HEK293 (cell line): ENCODE measurements around the gene TMEM179.
"Not testable (repeated sequence)": the region's sequence is repeated elsewhere in the genome, so short reads cannot be mapped to it uniquely, and the experiment has no call there.

ENCODE experiments used
- CTCF ChIA-PET: fragments of 350-600 bp; formaldehyde crosslinking; extraction: SDS; loops from one replicate; lab custom pipeline; 2021; ENCODE audit warnings: antibody characterized with exemption; lab: Yijun Ruan, JAX
- POLR2A ChIA-PET: fragments of 300-600 bp; formaldehyde crosslinking; extraction: SDS; loops from one replicate; lab custom pipeline; 2020; ENCODE audit warnings: antibody characterized with exemption, inconsistent platforms; lab: Yijun Ruan, JAX
- H3K27ac ChIP-seq: fragments of 200-500 bp; sonication (Bioruptor generic); 2 replicates; pipeline ENCODE4 v1.5.1; 2014; ENCODE audit warnings: low read depth, low read length, control low read depth, inconsistent platforms; ENCODE audit errors: extremely low read depth
- H3K36me3 ChIP-seq, 2 experiments: fragments of 200-500 bp in 1 of 2; sonication (Bioruptor generic) in 1 of 2; 1 replicate in 1 of 2; 2 replicates in 1 of 2; pipeline ENCODE4 v1.5.1; 2014 to 2017; ENCODE audit warnings: inconsistent platforms in 2 of 2, low read length in 2 of 2; ENCODE audit not compliant: control insufficient read depth in 2 of 2, insufficient read depth in 1 of 2
- H3K4me1 ChIP-seq: fragments of 200-500 bp; sonication (Bioruptor generic); 2 replicates; pipeline ENCODE4 v1.5.1; 2014; ENCODE audit warnings: mild to moderate bottlenecking, low read length, inconsistent platforms; ENCODE audit not compliant: control insufficient read depth, insufficient read depth
- H3K4me3 ChIP-seq: 2 replicates; pipeline ENCODE4 v1.5.1; 2011; ENCODE audit warnings: low read depth, mild to moderate bottlenecking, control low read depth, low read length, moderate library complexity
- H3K9me3 ChIP-seq: fragments of 200-500 bp; sonication (Bioruptor generic); 2 replicates; pipeline ENCODE4 v1.5.1; 2014; ENCODE audit warnings: low read depth, low read length, inconsistent platforms; ENCODE audit not compliant: control insufficient read depth, insufficient read depth
- EGR2 ChIP-seq: fragments of 450-650 bp; formaldehyde crosslinking; IDR thresholded peaks from 2 replicates; pipeline ENCODE4 v1.5.1; 2016; ENCODE audit warnings: low read depth, missing biosample characterization, missing genetic modification characterization
- GLI4 ChIP-seq: fragments of 450-650 bp; formaldehyde crosslinking; IDR thresholded peaks from 2 replicates; pipeline ENCODE4 v1.5.1; 2016; ENCODE audit warnings: missing biosample characterization, missing genetic modification characterization
- KLF1 ChIP-seq: fragments of 450-650 bp; formaldehyde crosslinking; IDR thresholded peaks from 2 replicates; pipeline ENCODE4 v1.5.1; 2016; ENCODE audit warnings: missing biosample characterization, missing genetic modification characterization
- KLF16 ChIP-seq: fragments of 450-650 bp; formaldehyde crosslinking; IDR thresholded peaks from 2 replicates; pipeline ENCODE4 v1.5.1; 2017; ENCODE audit warnings: missing biosample characterization, missing genetic modification characterization
- OVOL3 ChIP-seq: fragments of 450-650 bp; formaldehyde crosslinking; IDR thresholded peaks from 2 replicates; pipeline ENCODE4 v1.5.1; 2016; ENCODE audit warnings: missing biosample characterization, missing genetic modification characterization
- SP7 ChIP-seq: fragments of 450-650 bp; formaldehyde crosslinking; IDR thresholded peaks from 2 replicates; pipeline ENCODE4 v1.5.1; 2016; ENCODE audit warnings: missing biosample characterization, missing genetic modification characterization
- TRIM28 ChIP-seq: IDR thresholded peaks from 2 replicates; pipeline ENCODE4 v1.6.1; 2011; ENCODE audit warnings: low read length, control low read depth, borderline replicate concordance
- ZBTB21 ChIP-seq: fragments of 450-650 bp; formaldehyde crosslinking; IDR thresholded peaks from 2 replicates; pipeline ENCODE4 v1.5.1; 2017; ENCODE audit warnings: missing biosample characterization, missing genetic modification characterization
- ZEB2 ChIP-seq: fragments of 450-650 bp; formaldehyde crosslinking; IDR thresholded peaks from 2 replicates; pipeline ENCODE4 v1.5.1; 2016; ENCODE audit warnings: missing biosample characterization, missing genetic modification characterization
- ZNF157 ChIP-seq: fragments of 450-650 bp; formaldehyde crosslinking; IDR thresholded peaks from 2 replicates; pipeline ENCODE4 v1.5.1; 2016; ENCODE audit warnings: missing biosample characterization, missing genetic modification characterization
- ZNF169 ChIP-seq: fragments of 450-650 bp; formaldehyde crosslinking; IDR thresholded peaks from 2 replicates; pipeline ENCODE4 v1.5.1; 2016; ENCODE audit warnings: missing biosample characterization, missing genetic modification characterization
- ZNF202 ChIP-seq: fragments of 450-650 bp; formaldehyde crosslinking; IDR thresholded peaks from 2 replicates; pipeline ENCODE4 v1.5.1; 2016; ENCODE audit warnings: missing biosample characterization, missing genetic modification characterization, borderline replicate concordance
- ZNF394 ChIP-seq: fragments of 450-650 bp; formaldehyde crosslinking; IDR thresholded peaks from 2 replicates; pipeline ENCODE4 v1.5.1; 2016; ENCODE audit warnings: missing biosample characterization, missing genetic modification characterization, mild to moderate bottlenecking, moderate library complexity, borderline replicate concordance
- ZNF561 ChIP-seq: fragments of 450-650 bp; IDR thresholded peaks from 2 replicates; pipeline ENCODE4 v1.5.1; 2018; ENCODE audit warnings: missing biosample characterization, missing genetic modification characterization, borderline replicate concordance
- ZNF585B ChIP-seq: fragments of 450-650 bp; formaldehyde crosslinking; IDR thresholded peaks from 2 replicates; pipeline ENCODE4 v1.5.1; 2016; ENCODE audit warnings: missing biosample characterization, missing genetic modification characterization
- ZNF785 ChIP-seq: fragments of 450-650 bp; formaldehyde crosslinking; IDR thresholded peaks from 2 replicates; pipeline ENCODE4 v1.5.1; 2016; ENCODE audit warnings: missing biosample characterization, missing genetic modification characterization
- ZNF843 ChIP-seq: fragments of 450-650 bp; formaldehyde crosslinking; IDR thresholded peaks from 2 replicates; pipeline ENCODE4 v1.5.1; 2016; ENCODE audit warnings: missing biosample characterization, missing genetic modification characterization
- ZSCAN23 ChIP-seq: fragments of 450-650 bp; formaldehyde crosslinking; IDR thresholded peaks from 2 replicates; pipeline ENCODE4 v1.5.1; 2016; ENCODE audit warnings: missing biosample characterization, missing genetic modification characterization
- TF ChIP-seq, protein P1 (sequence below): fragments of 450-650 bp; formaldehyde crosslinking; IDR thresholded peaks from 2 replicates; pipeline ENCODE4 v1.5.1; 2017; ENCODE audit warnings: missing biosample characterization, missing genetic modification characterization
- TF ChIP-seq, protein P2 (sequence below): fragments of 450-650 bp; formaldehyde crosslinking; IDR thresholded peaks from 2 replicates; pipeline ENCODE4 v1.5.1; 2016; ENCODE audit warnings: missing biosample characterization, missing genetic modification characterization
- TF ChIP-seq, protein P3 (sequence below): fragments of 450-650 bp; formaldehyde crosslinking; IDR thresholded peaks from 2 replicates; pipeline ENCODE4 v1.5.1; 2016; ENCODE audit warnings: missing biosample characterization, missing genetic modification characterization

TMEM179 gene

DNA sequence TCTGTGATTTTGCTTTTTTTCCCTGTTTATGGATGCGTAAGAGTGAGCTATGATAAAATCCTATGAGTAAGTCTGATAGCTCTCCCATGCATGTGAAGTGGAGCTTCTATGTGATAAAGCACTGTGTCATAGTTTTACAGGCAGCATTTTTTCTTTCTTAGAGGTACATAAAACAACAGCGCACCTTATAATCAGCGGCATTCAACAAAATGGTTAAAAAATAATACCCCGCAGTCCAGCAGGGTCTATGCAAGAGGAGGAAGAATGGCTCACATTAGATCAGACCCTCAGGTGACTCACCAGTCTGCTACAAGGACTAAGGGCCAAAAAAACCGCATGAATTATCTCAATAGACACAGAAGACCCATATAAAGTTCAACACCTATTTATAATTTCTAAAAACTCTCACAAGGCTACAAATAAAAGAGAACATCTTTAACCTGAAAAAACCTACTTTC is 33.0 kb upstream of the TMEM179 start:
- POLR2A ChIA-PET = no interaction called here
- CTCF ChIA-PET = interaction anchor here (0.5 to 0.7 kb wide), 3 partner anchors 9 to 442 kb away, joined by 3 to 4 read pairs (median 3); no protein-coding TSS in a partner anchor

DNA sequence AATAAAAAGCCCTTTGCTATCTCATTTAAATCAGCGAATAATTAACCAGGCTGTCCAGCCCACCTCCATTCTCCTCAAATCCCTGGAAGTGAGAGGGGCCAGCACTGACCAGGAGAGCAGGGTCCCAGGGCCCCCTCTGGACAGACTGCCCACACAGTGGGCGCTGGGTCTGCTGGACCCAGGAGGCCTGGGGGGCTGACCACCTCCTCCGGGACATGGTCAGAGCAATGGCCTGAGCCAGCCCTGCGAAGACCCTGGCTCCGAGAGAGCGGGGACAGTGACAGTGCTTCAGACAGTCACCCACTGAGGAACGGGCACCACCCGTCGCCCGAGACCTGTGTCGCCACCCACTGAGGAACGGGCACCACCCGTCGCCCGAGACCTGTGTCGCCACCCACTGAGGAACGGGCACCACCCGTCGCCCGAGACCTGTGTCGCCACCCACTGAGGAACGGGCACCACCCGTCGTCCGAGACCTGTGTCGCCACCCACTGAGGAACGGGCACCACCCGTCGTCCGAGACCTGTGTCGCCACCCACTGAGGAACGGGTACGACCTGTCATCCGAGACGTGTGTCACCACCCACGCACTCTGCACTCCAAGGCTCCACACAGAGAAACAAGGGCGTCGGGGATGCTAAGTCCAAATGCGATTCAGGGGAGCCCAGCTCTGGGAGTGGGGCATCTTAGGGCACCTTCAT is 32.4 kb upstream of the TMEM179 start:
- H3K4me3 ChIP-seq, H3K36me3 ChIP-seq, H3K9me3 ChIP-seq, H3K27ac ChIP-seq, H3K4me1 ChIP-seq, POLR2A ChIA-PET: not testable (repeated sequence)
- CTCF ChIA-PET = interaction anchor here (0.7 kb wide), 1 partner anchor 441 kb away, joined by 3 read pairs; no protein-coding TSS in a partner anchor
- TF ChIP-seq KLF1 (tag by site-specific recombination) = peak; percentile 5; the same call in 1 of the 2 replicates
- TF ChIP-seq, all 188 proteins: peak for 1; not testable (repeated sequence) for 187

More for the DNA sequence above, 33.0 kb upstream of the TMEM179 start:
- H3K4me3 ChIP-seq = no peak overlapping the region
- TF ChIP-seq ZNF843 (tag by site-specific recombination) (no peak), SP7 (tag by site-specific recombination) (peak; percentile 54; the same call in 1 of the 2 replicates), KLF16 (tag by site-specific recombination) (no peak), ZEB2 (tag by site-specific recombination) (no peak)
- H3K36me3 ChIP-seq = no peaks in the 10 kb centered on the region
- peaks cover 7% of the 10 kb centered on the region; the same call in 1 of the 2 replicates for H3K4me1 ChIP-seq
- H3K9me3 ChIP-seq = no peaks in the 10 kb centered on the region
- no peak overlapping the region for H3K27ac ChIP-seq

DNA sequence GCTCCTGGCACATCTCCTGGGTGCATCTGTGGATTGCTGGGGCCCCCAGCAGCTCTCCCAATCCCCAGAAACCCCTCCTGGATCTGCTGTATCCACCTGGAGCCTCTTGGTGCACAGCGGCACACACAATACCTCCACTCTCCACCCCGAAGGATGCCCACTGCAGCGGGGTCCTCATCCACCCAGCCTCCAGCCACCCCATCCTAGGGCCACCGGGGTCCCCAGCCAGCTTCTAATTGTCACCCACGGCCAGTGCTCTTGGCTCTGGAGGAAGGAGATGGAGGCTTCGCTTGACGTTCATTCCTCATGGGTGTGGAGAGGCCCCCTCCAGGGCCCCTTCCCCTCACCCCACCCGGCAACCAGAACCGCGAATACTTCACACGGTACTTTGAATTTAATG is 31.6 kb upstream of the TMEM179 start:
- Histone ChIP-seq H3K4me1 (peaks cover 7% of the 10 kb centered on the region; the same call in 1 of the 2 replicates), H3K9me3 (no peaks in the 10 kb centered on the region), H3K4me3 (no peak overlapping the region), H3K27ac (no peak overlapping the region), H3K36me3 (no peaks in the 10 kb centered on the region)
- ChIA-PET CTCF (interaction anchor here (0.7 kb wide), 1 partner anchor 86 kb away, joined by 3 read pairs; no protein-coding TSS in a partner anchor), POLR2A (no interaction called here)
- TF ChIP-seq ZNF202 (tag by site-specific recombination) (no peak), OVOL3 (tag by site-specific recombination) (no peak), ZNF561 (tag by site-specific recombination) (no peak), ZSCAN23 (tag by site-specific recombination) (no peak), ZNF785 (no peak), GLI4 (tag by site-specific recombination) (no peak), ZBTB21 (tag by site-specific recombination) (no peak), ZNF585B (tag by site-specific recombination) (no peak), ZNF169 (no peak), ZNF157 (tag by site-specific recombination) (no peak), TRIM28 (no peak), EGR2 (no peak), ZNF394 (tag by site-specific recombination) (no peak)
- TF ChIP-seq, protein P1, sequence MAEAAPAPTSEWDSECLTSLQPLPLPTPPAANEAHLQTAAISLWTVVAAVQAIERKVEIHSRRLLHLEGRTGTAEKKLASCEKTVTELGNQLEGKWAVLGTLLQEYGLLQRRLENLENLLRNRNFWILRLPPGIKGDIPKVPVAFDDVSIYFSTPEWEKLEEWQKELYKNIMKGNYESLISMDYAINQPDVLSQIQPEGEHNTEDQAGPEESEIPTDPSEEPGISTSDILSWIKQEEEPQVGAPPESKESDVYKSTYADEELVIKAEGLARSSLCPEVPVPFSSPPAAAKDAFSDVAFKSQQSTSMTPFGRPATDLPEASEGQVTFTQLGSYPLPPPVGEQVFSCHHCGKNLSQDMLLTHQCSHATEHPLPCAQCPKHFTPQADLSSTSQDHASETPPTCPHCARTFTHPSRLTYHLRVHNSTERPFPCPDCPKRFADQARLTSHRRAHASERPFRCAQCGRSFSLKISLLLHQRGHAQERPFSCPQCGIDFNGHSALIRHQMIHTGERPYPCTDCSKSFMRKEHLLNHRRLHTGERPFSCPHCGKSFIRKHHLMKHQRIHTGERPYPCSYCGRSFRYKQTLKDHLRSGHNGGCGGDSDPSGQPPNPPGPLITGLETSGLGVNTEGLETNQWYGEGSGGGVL = no peak
- TF ChIP-seq, protein P2, sequence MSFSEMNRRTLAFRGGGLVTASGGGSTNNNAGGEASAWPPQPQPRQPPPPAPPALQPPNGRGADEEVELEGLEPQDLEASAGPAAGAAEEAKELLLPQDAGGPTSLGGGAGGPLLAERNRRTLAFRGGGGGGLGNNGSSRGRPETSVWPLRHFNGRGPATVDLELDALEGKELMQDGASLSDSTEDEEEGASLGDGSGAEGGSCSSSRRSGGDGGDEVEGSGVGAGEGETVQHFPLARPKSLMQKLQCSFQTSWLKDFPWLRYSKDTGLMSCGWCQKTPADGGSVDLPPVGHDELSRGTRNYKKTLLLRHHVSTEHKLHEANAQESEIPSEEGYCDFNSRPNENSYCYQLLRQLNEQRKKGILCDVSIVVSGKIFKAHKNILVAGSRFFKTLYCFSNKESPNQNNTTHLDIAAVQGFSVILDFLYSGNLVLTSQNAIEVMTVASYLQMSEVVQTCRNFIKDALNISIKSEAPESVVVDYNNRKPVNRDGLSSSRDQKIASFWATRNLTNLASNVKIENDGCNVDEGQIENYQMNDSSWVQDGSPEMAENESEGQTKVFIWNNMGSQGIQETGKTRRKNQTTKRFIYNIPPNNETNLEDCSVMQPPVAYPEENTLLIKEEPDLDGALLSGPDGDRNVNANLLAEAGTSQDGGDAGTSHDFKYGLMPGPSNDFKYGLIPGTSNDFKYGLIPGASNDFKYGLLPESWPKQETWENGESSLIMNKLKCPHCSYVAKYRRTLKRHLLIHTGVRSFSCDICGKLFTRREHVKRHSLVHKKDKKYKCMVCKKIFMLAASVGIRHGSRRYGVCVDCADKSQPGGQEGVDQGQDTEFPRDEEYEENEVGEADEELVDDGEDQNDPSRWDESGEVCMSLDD (tag by site-specific recombination) = no peak
- TF ChIP-seq, protein P3, sequence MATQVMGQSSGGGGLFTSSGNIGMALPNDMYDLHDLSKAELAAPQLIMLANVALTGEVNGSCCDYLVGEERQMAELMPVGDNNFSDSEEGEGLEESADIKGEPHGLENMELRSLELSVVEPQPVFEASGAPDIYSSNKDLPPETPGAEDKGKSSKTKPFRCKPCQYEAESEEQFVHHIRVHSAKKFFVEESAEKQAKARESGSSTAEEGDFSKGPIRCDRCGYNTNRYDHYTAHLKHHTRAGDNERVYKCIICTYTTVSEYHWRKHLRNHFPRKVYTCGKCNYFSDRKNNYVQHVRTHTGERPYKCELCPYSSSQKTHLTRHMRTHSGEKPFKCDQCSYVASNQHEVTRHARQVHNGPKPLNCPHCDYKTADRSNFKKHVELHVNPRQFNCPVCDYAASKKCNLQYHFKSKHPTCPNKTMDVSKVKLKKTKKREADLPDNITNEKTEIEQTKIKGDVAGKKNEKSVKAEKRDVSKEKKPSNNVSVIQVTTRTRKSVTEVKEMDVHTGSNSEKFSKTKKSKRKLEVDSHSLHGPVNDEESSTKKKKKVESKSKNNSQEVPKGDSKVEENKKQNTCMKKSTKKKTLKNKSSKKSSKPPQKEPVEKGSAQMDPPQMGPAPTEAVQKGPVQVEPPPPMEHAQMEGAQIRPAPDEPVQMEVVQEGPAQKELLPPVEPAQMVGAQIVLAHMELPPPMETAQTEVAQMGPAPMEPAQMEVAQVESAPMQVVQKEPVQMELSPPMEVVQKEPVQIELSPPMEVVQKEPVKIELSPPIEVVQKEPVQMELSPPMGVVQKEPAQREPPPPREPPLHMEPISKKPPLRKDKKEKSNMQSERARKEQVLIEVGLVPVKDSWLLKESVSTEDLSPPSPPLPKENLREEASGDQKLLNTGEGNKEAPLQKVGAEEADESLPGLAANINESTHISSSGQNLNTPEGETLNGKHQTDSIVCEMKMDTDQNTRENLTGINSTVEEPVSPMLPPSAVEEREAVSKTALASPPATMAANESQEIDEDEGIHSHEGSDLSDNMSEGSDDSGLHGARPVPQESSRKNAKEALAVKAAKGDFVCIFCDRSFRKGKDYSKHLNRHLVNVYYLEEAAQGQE (tag by site-specific recombination) = no peak
